Activated CD4-positive, alpha-beta T cell treated with anti-CD3 and anti-CD28 coated beads for 4 hours (primary cell): ENCODE data around the gene GRAPL.
"Not testable (repeated sequence)": the region's sequence is repeated elsewhere in the genome, so short reads cannot be mapped to it uniquely, and the experiment has no call there.

ENCODE experiments used
- DNase-seq, 2 donors: peaks; one replicate each; pipeline ENCODE4 v3.0.0-alpha.2; 2020

The GRAPL gene

GRCh38 chr17:19189781-19190405 lies 62.5 kb downstream of the GRAPL start:
- not testable (repeated sequence) for DNase-seq

GRCh38 chr17:19196382-19197204 lies 69.2 kb downstream of the GRAPL start:
- DNase-seq, result peak in 1 of 2 donors; percentile 35

- DNase-seq, result not testable (repeated sequence)
Measured at GRCh38 chr17:19202448-19202847, 75.1 kb downstream of the GRAPL start.

- DNase-seq, result not testable (repeated sequence)
Measured at GRCh38 chr17:19203429-19203828, 76.0 kb downstream of the GRAPL start.
